Right atrium auricular region (tissue), 2 donors: ENCODE data around the gene GK. TPM values are rescaled to one million over a fixed set of nuclear protein-coding genes. Genes with fewer than 3 reads are reported as not detected.
"Not testable (repeated sequence)": the region's sequence is repeated elsewhere in the genome, so short reads cannot be mapped to it uniquely, and the experiment has no call there.

Experiments used
- DNase-seq: peaks from one replicate; pipeline ENCODE4 v3.0.0-alpha.2; 2019; ENCODE audit warnings: low spot score
- H3K27ac ChIP-seq, 2 donors: fragments of 200-600 bp; sonication (generic); 1 replicate in 1 of 2; 2 replicates in 1 of 2; pipeline ENCODE4 v1.5.1; 2016 to 2019
- H3K27me3 ChIP-seq, 2 donors: fragments of 200-600 bp; sonication (generic); one replicate each; pipeline versions ENCODE4 v1.5.1 to v1.6.0; 2017 to 2019
- H3K36me3 ChIP-seq: fragments of 200-600 bp; sonication (generic); one replicate; pipeline ENCODE4 v1.5.1; 2016
- H3K4me1 ChIP-seq, 2 donors: fragments of 200-600 bp; sonication (generic); one replicate each; pipeline versions ENCODE4 v1.5.1 to v1.6.0; 2017 to 2019
- H3K4me3 ChIP-seq, 2 donors: fragments of 200-600 bp; sonication (generic); 1 replicate in 1 of 2; 2 replicates in 1 of 2; pipeline ENCODE4 v1.5.1; 2017 to 2019; ENCODE audit warnings: mild to moderate bottlenecking in 1 of 2, moderate library complexity in 1 of 2
- H3K9me3 ChIP-seq, 2 donors: fragments of 200-600 bp; sonication (generic); one replicate each; pipeline ENCODE4 v1.5.1; 2019
- total RNA-seq, 2 donors: library from RNA; depleted of rRNA; stranded (reverse); fragments of >200 nt; gene quantifications; one replicate each; pipeline ENCODE4 v1.1.0, GENCODE V29; 2016
- TF ChIP-seq, protein P1 (sequence below), 2 donors: fragments of 200-600 bp; sonication (generic); IDR thresholded peaks; one replicate each; pipeline ENCODE4 v1.5.1; 2019; ENCODE audit warnings: antibody characterized with exemption in 2 of 2

The GK gene
- total RNA-seq, 2 donors from 2014 or later: 1.8 to 5.7 TPM

DNA sequence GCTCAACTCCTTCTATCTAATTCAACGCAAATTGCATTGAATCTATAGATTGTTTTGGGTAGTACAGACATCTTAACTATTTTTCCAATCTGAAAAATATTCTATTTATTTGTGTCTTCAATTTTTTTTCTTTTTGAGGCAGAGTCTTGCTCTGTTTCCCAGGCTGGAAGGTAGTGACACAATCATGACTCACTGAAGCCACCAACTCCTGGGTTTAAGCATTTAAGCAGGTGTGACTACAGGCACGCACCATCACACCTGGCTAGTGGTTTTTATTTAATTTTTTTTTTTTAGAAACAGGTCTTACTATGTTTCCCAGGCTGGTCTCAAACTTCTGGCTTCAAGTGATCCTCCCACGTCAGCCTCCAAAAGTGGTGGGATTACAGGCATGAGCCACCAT, 98.3 kb downstream of the GK start:
- no peak for DNase-seq
- Histone ChIP-seq H3K27me3 (no peaks in the 10 kb centered on the region), H3K4me1 (no peaks in the 10 kb centered on the region), H3K4me3 (no peak overlapping the region), H3K27ac (no peak overlapping the region), H3K36me3 (no peaks in the 10 kb centered on the region), H3K9me3 (no peaks in the 10 kb centered on the region)
- TF ChIP-seq, protein P1, sequence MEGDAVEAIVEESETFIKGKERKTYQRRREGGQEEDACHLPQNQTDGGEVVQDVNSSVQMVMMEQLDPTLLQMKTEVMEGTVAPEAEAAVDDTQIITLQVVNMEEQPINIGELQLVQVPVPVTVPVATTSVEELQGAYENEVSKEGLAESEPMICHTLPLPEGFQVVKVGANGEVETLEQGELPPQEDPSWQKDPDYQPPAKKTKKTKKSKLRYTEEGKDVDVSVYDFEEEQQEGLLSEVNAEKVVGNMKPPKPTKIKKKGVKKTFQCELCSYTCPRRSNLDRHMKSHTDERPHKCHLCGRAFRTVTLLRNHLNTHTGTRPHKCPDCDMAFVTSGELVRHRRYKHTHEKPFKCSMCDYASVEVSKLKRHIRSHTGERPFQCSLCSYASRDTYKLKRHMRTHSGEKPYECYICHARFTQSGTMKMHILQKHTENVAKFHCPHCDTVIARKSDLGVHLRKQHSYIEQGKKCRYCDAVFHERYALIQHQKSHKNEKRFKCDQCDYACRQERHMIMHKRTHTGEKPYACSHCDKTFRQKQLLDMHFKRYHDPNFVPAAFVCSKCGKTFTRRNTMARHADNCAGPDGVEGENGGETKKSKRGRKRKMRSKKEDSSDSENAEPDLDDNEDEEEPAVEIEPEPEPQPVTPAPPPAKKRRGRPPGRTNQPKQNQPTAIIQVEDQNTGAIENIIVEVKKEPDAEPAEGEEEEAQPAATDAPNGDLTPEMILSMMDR (IDR thresholded peaks at IDR 0.05): no peak

DNA sequence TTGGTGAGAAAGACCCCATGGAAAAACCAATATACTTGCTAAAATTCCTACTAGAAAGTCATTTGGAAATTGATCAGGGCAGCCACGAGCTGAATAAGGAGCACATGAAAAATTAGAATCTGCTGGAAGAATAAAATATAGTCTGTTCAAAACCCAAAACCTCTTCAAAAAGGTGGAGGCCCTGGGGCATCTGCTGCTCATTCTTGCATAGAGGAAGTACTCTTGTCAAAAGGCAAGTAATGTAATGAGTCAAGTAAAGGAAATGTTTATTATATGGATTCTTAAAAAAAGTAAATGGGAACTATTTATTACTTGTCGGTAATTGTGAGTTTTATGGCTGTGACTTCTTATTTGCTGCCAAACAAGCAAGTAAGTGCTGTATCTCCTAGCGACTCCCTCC, 109.5 kb downstream of the GK start:
- Histone ChIP-seq H3K4me3 (no peak overlapping the region), H3K27ac (no peak overlapping the region), H3K27me3 (no peaks in the 10 kb centered on the region), H3K36me3 (no peaks in the 10 kb centered on the region), H3K4me1 (no peaks in the 10 kb centered on the region), H3K9me3 (peaks cover 0 to 5% of the 10 kb centered on the region in 2 donors)
- TF ChIP-seq, protein P1 (IDR thresholded peaks at IDR 0.05): no peak
- DNase-seq: no peak

DNA sequence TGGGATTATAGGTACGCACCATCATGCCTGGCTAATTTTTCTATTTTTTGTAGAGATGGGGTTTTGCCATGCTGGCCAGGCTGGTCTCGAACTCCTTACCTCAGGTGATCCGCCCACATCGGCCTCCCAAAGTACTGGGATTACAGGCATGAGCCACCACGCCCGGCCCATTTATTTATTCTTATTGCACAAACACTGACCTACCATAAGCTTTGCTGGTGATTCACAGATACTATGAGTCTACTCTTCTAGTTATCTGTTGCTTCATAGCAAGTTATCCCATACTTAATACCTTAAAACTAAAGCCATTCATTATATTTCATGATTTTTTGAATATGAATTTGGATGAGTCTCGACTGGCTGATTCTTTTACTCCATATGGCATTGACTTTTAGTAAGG, 120.5 kb downstream of the GK start:
- H3K4me3 ChIP-seq, DNase-seq, H3K27ac ChIP-seq, H3K36me3 ChIP-seq, H3K4me1 ChIP-seq, H3K9me3 ChIP-seq, H3K27me3 ChIP-seq: not testable (repeated sequence)

DNA sequence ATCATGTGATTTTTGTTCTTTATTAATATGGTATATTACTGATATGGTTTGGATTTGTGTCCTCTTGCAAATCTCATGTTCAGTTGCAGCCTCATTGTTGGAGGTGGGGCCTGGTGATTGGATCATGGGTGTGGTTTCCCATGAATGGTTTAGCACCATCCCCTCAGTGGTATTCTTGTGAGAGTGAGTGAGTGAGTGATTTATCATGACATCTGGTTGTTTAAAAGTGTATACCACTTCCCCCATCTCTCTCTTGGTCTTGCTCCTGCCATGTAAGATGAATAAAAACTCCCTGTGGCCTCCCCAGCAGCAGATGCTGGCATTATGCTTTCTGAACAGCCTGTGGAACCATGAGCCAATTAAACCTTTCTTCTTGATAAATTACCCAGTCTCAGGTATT, 124.4 kb downstream of the GK start:
- TF ChIP-seq, protein P1 (IDR thresholded peaks at IDR 0.05): no peak
- Histone ChIP-seq H3K4me3 (no peak overlapping the region), H3K27ac (no peak overlapping the region), H3K36me3 (no peaks in the 10 kb centered on the region), H3K27me3 (no peaks in the 10 kb centered on the region), H3K4me1 (no peaks in the 10 kb centered on the region), H3K9me3 (no peaks in the 10 kb centered on the region)
- no peak for DNase-seq

DNA sequence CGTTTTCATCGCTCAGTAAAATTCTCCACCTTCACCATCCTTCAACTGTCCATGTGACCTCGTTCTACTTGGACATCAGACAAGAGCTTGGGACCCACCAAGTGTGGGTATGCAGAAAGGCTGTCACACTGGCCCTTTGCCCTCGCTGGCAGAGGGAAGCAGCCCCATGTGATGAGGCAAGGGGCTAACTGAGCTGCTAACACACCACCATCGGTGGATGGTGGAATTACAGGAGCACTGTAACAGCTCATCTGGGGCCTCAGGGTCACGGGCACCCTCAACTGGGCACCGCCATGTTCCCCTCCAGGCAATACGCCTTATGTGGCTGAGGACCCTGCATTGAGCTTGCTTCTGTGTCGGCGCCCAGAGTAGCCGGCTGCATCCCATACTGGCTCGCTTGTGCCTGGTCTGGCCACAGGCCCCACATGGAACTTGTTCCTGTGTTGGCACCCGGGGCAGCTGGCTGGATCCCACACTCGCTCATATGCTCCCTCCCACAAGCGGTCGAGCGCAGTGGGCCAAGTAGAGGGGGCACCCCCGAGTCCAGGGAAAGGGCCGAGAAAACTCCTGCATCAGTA, 126.3 kb downstream of the GK start:
- H3K9me3 ChIP-seq: no peaks in the 10 kb centered on the region
- no peak overlapping the region for H3K4me3 ChIP-seq
- H3K36me3 ChIP-seq: no peaks in the 10 kb centered on the region
- no peaks in the 10 kb centered on the region for H3K4me1 ChIP-seq
- TF ChIP-seq, protein P1 (IDR thresholded peaks at IDR 0.05): no peak
- H3K27ac ChIP-seq: no peak overlapping the region
- H3K27me3 ChIP-seq: no peaks in the 10 kb centered on the region
- no peak for DNase-seq

Other genes starting within 250 kb of the GK start
- gene TASL, start 75.7 kb upstream of the GK start, total RNA-seq: under 1 TPM in 1 of 2 donors, not detected in 1; 0.59 TPM
- gene TAB3, start 235.8 kb downstream of the GK start, total RNA-seq: 10 to 100 TPM; 18.4 to 32.4 TPM